GM12878 (cell line): ENCODE results near the gene CXCL8. TPM values are rescaled to one million over a fixed set of nuclear protein-coding genes. Genes with fewer than 3 reads are reported as not detected.

Experiments used
- ATAC-seq: fragments of 200-7000 bp; cut with Tn5 transposase; 3 replicates; pipeline ENCODE4 v1.9.1; 2020; ENCODE audit warnings: mild to moderate bottlenecking, moderate library complexity
- BruUV-seq: library from RNA; stranded (reverse); fragments of 400-500 nt; replicated peaks from 2 replicates; lab custom pipeline; 2021; lab: Mats Ljungman, UMichigan
- CTCF ChIA-PET: fragments of 300-600 bp; sonication (Branson Sonifier 250); formaldehyde crosslinking; extraction: SDS; loops from one replicate; lab custom pipeline; 2021; ENCODE audit warnings: inconsistent platforms; lab: Yijun Ruan, JAX
- POLR2A ChIA-PET: fragments of 350-600 bp; formaldehyde crosslinking; extraction: SDS; loops from one replicate; lab custom pipeline; 2021; ENCODE audit warnings: inconsistent platforms; lab: Charles Lee
- RAD21 ChIA-PET: fragments of 300-600 bp; sonication (Branson Sonifier 250); formaldehyde crosslinking; loops from one replicate; lab custom pipeline; 2023; ENCODE audit warnings: antibody characterized with exemption; ENCODE audit not compliant: unreplicated experiment; lab: Charles Lee
- SMC1A ChIA-PET: fragments of 300-600 bp; sonication (Branson Sonifier 250); formaldehyde crosslinking; loops from one replicate; lab custom pipeline; 2023; ENCODE audit not compliant: unreplicated experiment, uncharacterized antibody; lab: Charles Lee
- DNase-seq: peaks from one replicate; pipeline ENCODE4 v3.0.0-alpha.2; 2011; ENCODE audit warnings: low read depth, low spot score
- FAIRE-seq: peaks from 3 replicates; lab custom pipeline; 2011; peaks lifted over from hg19 to GRCh38; lab: Jason Lieb, UNC
- H2AFZ ChIP-seq: 2 replicates; pipeline ENCODE4 v1.6.0; 2011; ENCODE audit warnings: low read depth, low read length, control low read depth; ENCODE audit not compliant: control insufficient read depth
- H3K27ac ChIP-seq: 2 replicates; pipeline ENCODE4 v1.5.1; 2011; ENCODE audit warnings: control low read depth; ENCODE audit not compliant: control insufficient read depth, insufficient read depth
- H3K27me3 ChIP-seq, 2 experiments: replicated peaks in 1 of 2; 2 replicates each; pipeline versions ENCODE4 v1.6.0 to v1.6.1; 2011; ENCODE audit warnings: low read length in 1 of 2; ENCODE audit not compliant: control insufficient read depth in 2 of 2, insufficient read depth in 2 of 2
- H3K36me3 ChIP-seq, 2 experiments: 2 replicates each; pipeline ENCODE4 v1.5.1; 2011; ENCODE audit warnings: low read length in 1 of 2; ENCODE audit not compliant: control insufficient read depth in 2 of 2, insufficient read depth in 2 of 2
- H3K4me1 ChIP-seq: 2 replicates; pipeline ENCODE4 v1.6.1; 2011; ENCODE audit warnings: mild to moderate bottlenecking, low read length, moderate library complexity, mixed read lengths; ENCODE audit not compliant: control insufficient read depth, insufficient read depth
- H3K4me2 ChIP-seq: 2 replicates; pipeline ENCODE4 v1.6.0; 2011; ENCODE audit warnings: control low read depth; ENCODE audit not compliant: control insufficient read depth, insufficient read depth
- H3K4me3 ChIP-seq: fragments of 200-600 bp; sonication (generic); 2 replicates; pipeline ENCODE4 v1.5.1; 2016
- H3K79me2 ChIP-seq: 2 replicates; pipeline ENCODE4 v1.6.0; 2011; ENCODE audit warnings: low read length; ENCODE audit not compliant: control insufficient read depth, insufficient read depth
- H3K9ac ChIP-seq: 2 replicates; pipeline ENCODE4 v1.8.0; 2011; ENCODE audit warnings: low read length, control low read depth, mixed read lengths; ENCODE audit not compliant: control insufficient read depth, insufficient read depth
- H3K9me3 ChIP-seq: replicated peaks from 3 replicates; pipeline ENCODE4 v1.5.1; 2011; ENCODE audit warnings: mild to moderate bottlenecking, low read length; ENCODE audit not compliant: control insufficient read depth, insufficient read depth
- H4K20me1 ChIP-seq: 2 replicates; pipeline ENCODE4 v1.6.0; 2011; ENCODE audit not compliant: control insufficient read depth, insufficient read depth
- ASH2L ChIP-seq: fragments of 300-600, 200-600 bp; sonication (generic); IDR thresholded peaks from 2 replicates; pipeline ENCODE4 v1.6.1; 2017; ENCODE audit warnings: low read depth, mild to moderate bottlenecking, borderline replicate concordance
- FOS ChIP-seq: IDR thresholded peaks from 3 replicates; pipeline ENCODE4 v1.6.1; 2011; ENCODE audit warnings: borderline replicate concordance; ENCODE audit not compliant: insufficient read length; ENCODE audit errors: extremely low read depth
- HSF1 ChIP-seq: fragments of 150-350 bp; IDR thresholded peaks from 2 replicates; pipeline ENCODE4 v1.6.1; 2014; ENCODE audit warnings: mild to moderate bottlenecking, low read depth, low read length
- JUND ChIP-seq: IDR thresholded peaks from 2 replicates; pipeline ENCODE4 v1.6.1; 2012; ENCODE audit warnings: low read depth, mild to moderate bottlenecking, low read length, improper control_type of control experiment, moderate library complexity
- KDM1A ChIP-seq: fragments of 200-600 bp; sonication (generic); IDR thresholded peaks from 2 replicates; pipeline ENCODE4 v1.6.1; 2016; ENCODE audit warnings: borderline replicate concordance
- MEF2A ChIP-seq: IDR thresholded peaks from 2 replicates; pipeline ENCODE4 v1.6.1; 2011; ENCODE audit warnings: low read depth, mild to moderate bottlenecking, low read length, moderate library complexity; ENCODE audit not compliant: insufficient read depth
- NFIC ChIP-seq: IDR thresholded peaks from 2 replicates; pipeline ENCODE4 v1.6.1; 2012; ENCODE audit warnings: low read depth, mild to moderate bottlenecking, inconsistent platforms, low read length, moderate library complexity
- NR2C1 ChIP-seq: fragments of 450-650 bp; IDR thresholded peaks from 2 replicates; pipeline ENCODE4 v1.6.1; 2017; ENCODE audit warnings: antibody characterized with exemption, mild to moderate bottlenecking, moderate library complexity
- PAX5 ChIP-seq: IDR thresholded peaks from 2 replicates; pipeline ENCODE4 v1.6.1; 2011; ENCODE audit warnings: low read depth, low read length, borderline replicate concordance
- POLR2A ChIP-seq: IDR thresholded peaks from 2 replicates; pipeline ENCODE4 v1.6.1; 2011; ENCODE audit warnings: low read depth, mild to moderate bottlenecking, low read length
- SREBF2 ChIP-seq: IDR thresholded peaks from 2 replicates; pipeline ENCODE4 v1.6.1; 2012; ENCODE audit warnings: mild to moderate bottlenecking, low read length
- ZBED1 ChIP-seq: IDR thresholded peaks from 2 replicates; pipeline ENCODE4 v1.6.1; 2016; ENCODE audit warnings: borderline replicate concordance
- ZBTB33 ChIP-seq: fragments of 450-650 bp; IDR thresholded peaks from 2 replicates; pipeline ENCODE4 v1.6.1; 2017; ENCODE audit warnings: mild to moderate bottlenecking
- ZNF592 ChIP-seq: fragments of 450-650 bp; IDR thresholded peaks from 2 replicates; pipeline ENCODE4 v1.6.1; 2017; ENCODE audit warnings: mild to moderate bottlenecking, moderate library complexity
- WGBS: methylation state at CpG from one replicate; pipeline ENCODE4 v1.1.6; 2016; ENCODE audit warnings: low lambda C conversion rate; ENCODE audit not compliant: insufficient replicate concordance, insufficient coverage; ENCODE audit errors: missing lambda C conversion rate; 5-methylcytosine and 5-hydroxymethylcytosine counted together
- in situ Hi-C: fragments of 300-500 bp; cut with MboI; formaldehyde crosslinking; loops from 9 replicates; pipeline ENCODE4 v1.14.3; 2018; ENCODE audit warnings: mixed read lengths
- intact Hi-C: fragments of 100-400 bp; cut with micrococcal nuclease; formaldehyde crosslinking; loops from one replicate; pipeline ENCODE4 v1.14.2; 2022; ENCODE audit not compliant: unreplicated experiment
- polyA plus RNA-seq, 11 experiments: library from polyadenylated mRNA; depleted of rRNA in 4 of 11; unstranded in 6 of 11; stranded (reverse) in 5 of 11; fragments of >200 nt; fragmentation: Nextera tagmentation in 4 of 11; fragmentation: Illumina TruSeq in 1 of 11; extraction: Ambion mirVana in 4 of 11; extraction: Trizol in 1 of 11; gene quantifications; 1 replicate in 1 of 11; 2 replicates in 10 of 11; pipeline versions ENCODE4 v1.2.1 to v1.2.3, GENCODE V29; 2011 to 2016; ENCODE audit warnings: inconsistent platforms in 2 of 11, missing spikeins in 2 of 11, low read depth in 1 of 11
- total RNA-seq, 4 experiments: library from RNA; depleted of rRNA in 3 of 4; stranded (reverse); fragments of >200 nt in 3 of 4; fragmentation: Illumina TruSeq in 1 of 4; extraction: Trizol in 1 of 4; gene quantifications; 2 replicates each; pipeline versions ENCODE4 v1.2.1 to v1.2.3, GENCODE V29; 2013 to 2021
- TF ChIP-seq, protein P1 (sequence below): fragments of 450-650 bp; formaldehyde crosslinking; IDR thresholded peaks from 2 replicates; pipeline ENCODE4 v1.5.0; 2022; ENCODE audit warnings: mild to moderate bottlenecking, missing genetic modification characterization

The CXCL8 gene
- total and polyA plus RNA-seq, 10 of the 15 experiments (the other 5 are each of a cell fraction or from before 2014, with no cell fraction given), result 0.09 to 0.36 (median 0.19) TPM; not detected in 1

DNA sequence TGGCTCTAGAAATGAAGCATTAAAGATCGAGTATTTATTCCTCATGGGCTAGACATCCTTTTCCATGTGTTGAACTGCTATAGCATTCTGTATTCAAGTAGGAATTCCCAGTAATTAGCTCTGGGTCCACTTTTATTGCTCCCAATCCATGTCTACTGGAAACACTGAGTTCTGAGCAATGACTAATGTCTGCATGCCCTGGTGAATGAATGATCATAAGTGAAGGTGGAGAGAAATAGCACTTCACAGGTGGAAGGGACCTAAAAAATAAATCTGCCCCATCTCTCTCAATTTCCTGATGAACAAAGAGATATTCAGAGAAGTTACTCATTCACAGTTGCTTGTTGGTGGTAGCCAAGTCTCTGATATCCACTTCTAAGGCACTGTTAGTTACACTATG, 34.6 kb upstream of the CXCL8 start:
- POLR2A ChIA-PET, result no interaction called here
- H3K9ac ChIP-seq, result no peak overlapping the region
- H3K27ac ChIP-seq, result no peak overlapping the region
- DNase-seq, result no peak
- 0% methylated on average over 1 of the region's 1 CpG for WGBS
- SMC1A ChIA-PET, result no interaction called here
- H3K79me2 ChIP-seq, result no peaks in the 10 kb centered on the region
- H3K27me3 ChIP-seq, result no peaks in the 10 kb centered on the region; a peak in 2 of 4 replicates
- H2AFZ ChIP-seq, result no peak overlapping the region
- RAD21 ChIA-PET, result no interaction called here
- no peak for FAIRE-seq
- intact Hi-C loops (no loop called here), in situ Hi-C loops (no loop called here)
- H3K4me2 ChIP-seq, result no peak overlapping the region
- ATAC-seq, result no peak
- H3K4me3 ChIP-seq, result no peak overlapping the region
- BruUV-seq, result no TSS peak
- no peaks in the 10 kb centered on the region for H4K20me1 ChIP-seq
- H3K4me1 ChIP-seq, result no peaks in the 10 kb centered on the region
- H3K36me3 ChIP-seq, result no peaks in the 10 kb centered on the region
- CTCF ChIA-PET, result interaction anchor here (1.6 kb wide), 1 partner anchor 159 kb away, joined by 5 read pairs; no protein-coding TSS in a partner anchor
- H3K9me3 ChIP-seq, result no peaks in the 10 kb centered on the region
- TF ChIP-seq KDM1A (no peak), NR2C1 (no peak), POLR2A (no peak), PAX5 (no peak), ZNF592 (no peak), HSF1 (no peak), SREBF2 (no peak), MEF2A (no peak), FOS (no peak), ZBED1 (no peak), JUND (no peak), NFIC (no peak), ZBTB33 (no peak), ASH2L (no peak)
- TF ChIP-seq, protein P1, sequence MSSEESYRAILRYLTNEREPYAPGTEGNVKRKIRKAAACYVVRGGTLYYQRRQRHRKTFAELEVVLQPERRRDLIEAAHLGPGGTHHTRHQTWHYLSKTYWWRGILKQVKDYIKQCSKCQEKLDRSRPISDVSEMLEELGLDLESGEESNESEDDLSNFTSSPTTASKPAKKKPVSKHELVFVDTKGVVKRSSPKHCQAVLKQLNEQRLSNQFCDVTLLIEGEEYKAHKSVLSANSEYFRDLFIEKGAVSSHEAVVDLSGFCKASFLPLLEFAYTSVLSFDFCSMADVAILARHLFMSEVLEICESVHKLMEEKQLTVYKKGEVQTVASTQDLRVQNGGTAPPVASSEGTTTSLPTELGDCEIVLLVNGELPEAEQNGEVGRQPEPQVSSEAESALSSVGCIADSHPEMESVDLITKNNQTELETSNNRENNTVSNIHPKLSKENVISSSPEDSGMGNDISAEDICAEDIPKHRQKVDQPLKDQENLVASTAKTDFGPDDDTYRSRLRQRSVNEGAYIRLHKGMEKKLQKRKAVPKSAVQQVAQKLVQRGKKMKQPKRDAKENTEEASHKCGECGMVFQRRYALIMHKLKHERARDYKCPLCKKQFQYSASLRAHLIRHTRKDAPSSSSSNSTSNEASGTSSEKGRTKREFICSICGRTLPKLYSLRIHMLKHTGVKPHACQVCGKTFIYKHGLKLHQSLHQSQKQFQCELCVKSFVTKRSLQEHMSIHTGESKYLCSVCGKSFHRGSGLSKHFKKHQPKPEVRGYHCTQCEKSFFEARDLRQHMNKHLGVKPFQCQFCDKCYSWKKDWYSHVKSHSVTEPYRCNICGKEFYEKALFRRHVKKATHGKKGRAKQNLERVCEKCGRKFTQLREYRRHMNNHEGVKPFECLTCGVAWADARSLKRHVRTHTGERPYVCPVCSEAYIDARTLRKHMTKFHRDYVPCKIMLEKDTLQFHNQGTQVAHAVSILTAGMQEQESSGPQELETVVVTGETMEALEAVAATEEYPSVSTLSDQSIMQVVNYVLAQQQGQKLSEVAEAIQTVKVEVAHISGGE (CRISPR knock-in tag), result no peak
